K562 (cell line): ENCODE measurements around the gene OR2AT4. TPM values are rescaled to one million over a fixed set of nuclear protein-coding genes. Genes with fewer than 3 reads are reported as not detected.

Source experiments
- ATAC-seq: fragments of 200-7000 bp; cut with Tn5 transposase; 3 replicates; pipeline ENCODE4 v1.9.1; 2020; ENCODE audit warnings: moderate library complexity
- BruUV-seq: library from RNA; stranded (reverse); fragments of 400-500 nt; replicated peaks from 2 replicates; lab custom pipeline; 2021; lab: Mats Ljungman, UMichigan
- CTCF ChIA-PET: fragments of 300-600 bp; formaldehyde crosslinking; extraction: SDS; loops from one replicate; lab custom pipeline; 2021; ENCODE audit warnings: low intra/inter-chr PET ratio; lab: Yijun Ruan, JAX
- POLR2A ChIA-PET: fragments of 300-600, 350-650 bp; sonication (Branson Sonifier 250); formaldehyde crosslinking; extraction: SDS; loops from one replicate; lab custom pipeline; 2021; ENCODE audit warnings: antibody characterized with exemption, inconsistent platforms; lab: Yijun Ruan, JAX
- DNase-seq, 4 experiments: peaks; one replicate each; pipeline versions ENCODE4 v3.0.0 to v3.0.0-alpha.2; 2011 to 2018; ENCODE audit warnings: low spot score in 3 of 4, mixed read lengths in 3 of 4; ENCODE audit errors: extremely low read depth in 1 of 4
- FAIRE-seq: peaks from 2 replicates; lab custom pipeline; 2011; peaks lifted over from hg19 to GRCh38; lab: Jason Lieb, UNC
- H2AFZ ChIP-seq: 2 replicates; pipeline ENCODE4 v1.6.0; 2011; ENCODE audit warnings: low read depth, low read length, control low read depth, inconsistent platforms
- H3K27ac ChIP-seq: fragments of 200-600 bp; 3 replicates; pipeline ENCODE4 v1.8.0; 2011; ENCODE audit warnings: low read depth, mild to moderate bottlenecking, control low read depth, inconsistent platforms, low read length, moderate library complexity, mixed read lengths; ENCODE audit errors: extremely low read depth
- H3K27me3 ChIP-seq, 2 experiments: fragments of 300-600 bp in 1 of 2; 2 replicates in 1 of 2; 3 replicates in 1 of 2; pipeline versions ENCODE4 v1.6.0 to v1.8.0; 2011; ENCODE audit warnings: inconsistent platforms in 2 of 2, low read length in 2 of 2, mild to moderate bottlenecking in 1 of 2, mixed read lengths in 1 of 2, moderate library complexity in 1 of 2; ENCODE audit not compliant: control insufficient read depth in 2 of 2, insufficient read depth in 2 of 2
- H3K36me3 ChIP-seq: fragments of 300-600 bp; 3 replicates; pipeline ENCODE4 v1.8.0; 2011; ENCODE audit warnings: mild to moderate bottlenecking, low read length, inconsistent platforms; ENCODE audit not compliant: control insufficient read depth, insufficient read depth
- H3K4me1 ChIP-seq, 2 experiments: fragments of 200-600 bp in 1 of 2; replicated peaks in 1 of 2; 2 replicates in 1 of 2; 3 replicates in 1 of 2; pipeline versions ENCODE4 v1.5.1 to v1.8.0; 2011; ENCODE audit warnings: inconsistent platforms in 2 of 2, low read length in 2 of 2, mild to moderate bottlenecking in 1 of 2, mixed read lengths in 1 of 2, moderate library complexity in 1 of 2; ENCODE audit not compliant: control insufficient read depth in 2 of 2, insufficient read depth in 2 of 2
- H3K4me2 ChIP-seq: 2 replicates; pipeline ENCODE4 v1.6.1; 2011; ENCODE audit warnings: low read length, control low read depth, inconsistent platforms, mixed read lengths; ENCODE audit not compliant: insufficient read depth
- H3K4me3 ChIP-seq: fragments of 200-600 bp; sonication (generic), shearing (Covaris generic); 2 replicates; pipeline ENCODE4 v1.5.1; 2016; ENCODE audit warnings: control low read depth, inconsistent platforms
- H3K79me2 ChIP-seq: fragments of 200-600 bp; 3 replicates; pipeline ENCODE4 v1.8.0; 2011; ENCODE audit warnings: low read length, inconsistent platforms; ENCODE audit not compliant: control insufficient read depth, insufficient read depth
- H3K9ac ChIP-seq, 2 experiments: 2 replicates each; pipeline versions ENCODE4 v1.6.0 to v1.6.1; 2011; ENCODE audit warnings: low read depth in 2 of 2, low read length in 2 of 2, control low read depth in 1 of 2, inconsistent platforms in 1 of 2, mild to moderate bottlenecking in 1 of 2, mixed read lengths in 1 of 2; ENCODE audit not compliant: insufficient read depth in 1 of 2
- H3K9me1 ChIP-seq: one replicate; pipeline ENCODE4 v1.6.0; 2011; ENCODE audit warnings: inconsistent platforms, mild to moderate bottlenecking, low read length, moderate library complexity; ENCODE audit not compliant: control insufficient read depth, insufficient read depth
- H3K9me3 ChIP-seq: replicated peaks from 2 replicates; pipeline ENCODE4 v1.5.1; 2011; ENCODE audit warnings: low read depth, low read length, inconsistent platforms; ENCODE audit not compliant: control insufficient read depth, insufficient read depth
- H4K20me1 ChIP-seq: replicated peaks from 2 replicates; pipeline ENCODE4 v1.6.1; 2011; ENCODE audit warnings: low read length, inconsistent platforms, mixed read lengths; ENCODE audit not compliant: control insufficient read depth, insufficient read depth
- ATF4 ChIP-seq: fragments of 450-650 bp; formaldehyde crosslinking; IDR thresholded peaks from 2 replicates; pipeline ENCODE4 v1.4.0; 2022; ENCODE audit warnings: mild to moderate bottlenecking, moderate library complexity
- BDP1 ChIP-seq: IDR thresholded peaks from 3 replicates; pipeline ENCODE4 v1.6.1; 2011; ENCODE audit not compliant: insufficient read length, insufficient read depth
- ETV5 ChIP-seq: sonication (generic); formaldehyde crosslinking; IDR thresholded peaks from 2 replicates; pipeline ENCODE4 v1.4.0; 2020; ENCODE audit warnings: low read depth, mild to moderate bottlenecking, missing genetic modification reagents
- HDAC1 ChIP-seq, 2 experiments: fragments of 450-650 bp; IDR thresholded peaks; 2 replicates each; pipeline ENCODE4 v1.6.1; 2016 to 2017; ENCODE audit warnings: inconsistent platforms in 1 of 2, mild to moderate bottlenecking in 1 of 2, moderate library complexity in 1 of 2
- HMG20A ChIP-seq: fragments of 450-650 bp; formaldehyde crosslinking; conservative IDR thresholded peaks from 2 replicates; pipeline ENCODE4 v1.4.0; 2020; ENCODE audit warnings: mild to moderate bottlenecking, mixed read lengths
- MTA1 ChIP-seq: fragments of 450-650 bp; IDR thresholded peaks from 2 replicates; pipeline ENCODE4 v1.6.1; 2017; ENCODE audit warnings: borderline replicate concordance
- NCOA4 ChIP-seq: fragments of 450-650 bp; IDR thresholded peaks from 2 replicates; pipeline ENCODE4 v1.6.1; 2018; ENCODE audit warnings: mild to moderate bottlenecking; ENCODE audit not compliant: partially characterized antibody
- NFIC ChIP-seq: fragments of 450-650 bp; IDR thresholded peaks from 2 replicates; pipeline ENCODE4 v1.6.1; 2017; ENCODE audit warnings: mild to moderate bottlenecking, inconsistent platforms
- PTBP1 ChIP-seq: fragments of 200-400 bp; formaldehyde crosslinking; IDR thresholded peaks from 2 replicates; pipeline ENCODE4 v1.6.1; 2017; ENCODE audit warnings: low read depth, low read length
- SP1 ChIP-seq: sonication (generic); formaldehyde crosslinking; IDR thresholded peaks from 2 replicates; pipeline ENCODE4 v1.8.1; 2022; ENCODE audit warnings: mild to moderate bottlenecking, missing genetic modification reagents
- STAG1 ChIP-seq: sonication (generic); formaldehyde crosslinking; IDR thresholded peaks from 2 replicates; pipeline ENCODE4 v1.5.0; 2020; ENCODE audit warnings: missing genetic modification reagents, borderline replicate concordance
- SUPT5H ChIP-seq: fragments of 450-650 bp; IDR thresholded peaks from 2 replicates; pipeline ENCODE4 v1.6.1; 2016
- ZBTB17 ChIP-seq: fragments of 450-650 bp; formaldehyde crosslinking; IDR thresholded peaks from 2 replicates; pipeline ENCODE4 v1.4.0; 2020; ENCODE audit warnings: mild to moderate bottlenecking
- ZNF274 ChIP-seq: IDR thresholded peaks from 2 replicates; pipeline ENCODE4 v1.6.1; 2011; ENCODE audit warnings: low read depth, mild to moderate bottlenecking, low read length, moderate library complexity, borderline replicate concordance
- ZNF280A ChIP-seq: fragments of 450-650 bp; IDR thresholded peaks from 2 replicates; pipeline ENCODE4 v1.6.1; 2018; ENCODE audit warnings: mild to moderate bottlenecking, low read depth; ENCODE audit not compliant: partially characterized antibody
- ZNF384 ChIP-seq: IDR thresholded peaks from 2 replicates; pipeline ENCODE4 v1.6.1; 2012; ENCODE audit warnings: low read depth, low read length, improper control_type of control experiment
- ZNF592 ChIP-seq: fragments of 450-650 bp; IDR thresholded peaks from 2 replicates; pipeline ENCODE4 v1.6.1; 2017; ENCODE audit warnings: antibody characterized with exemption, mild to moderate bottlenecking
- ZNF699 ChIP-seq: fragments of 250-450 bp; sonication (Bioruptor Pico); IDR thresholded peaks from 2 replicates; pipeline ENCODE4 v1.8.0; 2021; ENCODE audit warnings: mild to moderate bottlenecking, moderate library complexity; ENCODE audit not compliant: insufficient replicate concordance
- WGBS: fragments of 100-300 bp; shearing (Covaris generic); methylation state at CpG from one replicate; pipeline ENCODE4 v1.1.6; 2016; ENCODE audit warnings: low coverage, mixed read lengths; ENCODE audit not compliant: insufficient coverage; ENCODE audit errors: missing lambda C conversion rate; 5-methylcytosine and 5-hydroxymethylcytosine counted together
- in situ Hi-C: fragments of 300-500 bp; cut with MboI; formaldehyde crosslinking; loops from 4 replicates; pipeline ENCODE4 v1.15.0; 2018; ENCODE audit warnings: inconsistent platforms, mixed read lengths
- intact Hi-C: fragments of 100-400 bp; cut with micrococcal nuclease; formaldehyde crosslinking; loops from 2 replicates; pipeline ENCODE4 v1.14.2; 2022
- polyA plus RNA-seq, 8 experiments: library from polyadenylated mRNA; depleted of rRNA in 4 of 8; stranded (reverse) in 5 of 8; unstranded in 3 of 8; fragments of >200 nt; fragmentation: Nextera tagmentation in 2 of 8; fragmentation: Illumina TruSeq in 1 of 8; extraction: Ambion mirVana in 2 of 8; extraction: Trizol in 1 of 8; gene quantifications; 2 replicates each; pipeline versions ENCODE4 v1.2.1 to v1.2.3, GENCODE V29; 2011 to 2014; ENCODE audit warnings: inconsistent platforms in 1 of 8, missing spikeins in 1 of 8
- total RNA-seq, 7 experiments: library from RNA; depleted of rRNA in 6 of 7; stranded (reverse); fragments of >200 nt in 6 of 7; fragmentation: Illumina TruSeq in 2 of 7; extraction: Trizol in 2 of 7; gene quantifications; 2 replicates each; pipeline versions ENCODE4 v1.2.1 to v1.2.3, GENCODE V29; 2011 to 2021; ENCODE audit warnings: low replicate concordance in 1 of 7

OR2AT4 gene
- total and polyA plus RNA-seq, 9 of the 15 experiments (the other 6 are each of a cell fraction or from before 2014, with no cell fraction given): 0.86 to 3.1 (median 2.0) TPM

GRCh38 chr11:75118577-75118976, 21.9 kb upstream of the OR2AT4 start:
- no peak for FAIRE-seq
- POLR2A ChIA-PET: interaction anchor here (0.6 kb wide), 1 partner anchor 14 kb away, joined by 4 read pairs; no protein-coding TSS in a partner anchor
- in situ Hi-C loops: no loop called here
- H3K36me3 ChIP-seq: peaks cover 4% of the 10 kb centered on the region; the same call in 1 of the 3 replicates
- DNase-seq: no peak
- intact Hi-C loops: no loop called here
- no peaks in the 10 kb centered on the region for H3K4me1 ChIP-seq
- no peak overlapping the region for H3K4me3 ChIP-seq
- CTCF ChIA-PET: no interaction called here
- BruUV-seq: no TSS peak
- ATAC-seq: no peak
- no peaks in the 10 kb centered on the region for H3K9me1 ChIP-seq
- H3K27ac ChIP-seq: no peak overlapping the region
- no peak overlapping the region for H2AFZ ChIP-seq
- no peaks in the 10 kb centered on the region for H3K79me2 ChIP-seq
- no peaks in the 10 kb centered on the region for H4K20me1 ChIP-seq
- no peak overlapping the region for H3K4me2 ChIP-seq
- H3K9ac ChIP-seq: no peak overlapping the region
- no peaks in the 10 kb centered on the region for H3K27me3 ChIP-seq
- 0% methylated on average over 1 of the region's 1 CpG for WGBS
- H3K9me3 ChIP-seq: peaks cover 12% of the 10 kb centered on the region; the same call in 1 of the 2 replicates
- TF ChIP-seq SP1 (CRISPR knock-in tag): no peak
- TF ChIP-seq ZNF274: no peak
- TF ChIP-seq ZNF699: no peak
- TF ChIP-seq BDP1: no peak
- peak; percentile 49 for TF ChIP-seq ZNF280A
- no peak for TF ChIP-seq MTA1
- no peak for TF ChIP-seq ZNF592
- TF ChIP-seq NCOA4: no peak
- TF ChIP-seq HMG20A (CRISPR knock-in tag): no peak
- TF ChIP-seq STAG1 (CRISPR knock-in tag): no peak
- TF ChIP-seq ETV5: no peak
- no peak for TF ChIP-seq HDAC1 (IDR thresholded peaks at IDR 0.05)
- no peak for TF ChIP-seq ATF4 (CRISPR knock-in tag)
- TF ChIP-seq SUPT5H: no peak
- no peak for TF ChIP-seq ZBTB17 (CRISPR knock-in tag)
- TF ChIP-seq ZNF384: no peak
- no peak for TF ChIP-seq PTBP1
- TF ChIP-seq NFIC: no peak
